Keratinocyte (primary cell): Measurements from ENCODE around the gene TBP. TPM values are rescaled to one million over a fixed set of nuclear protein-coding genes. Genes with fewer than 3 reads are reported as not detected.
"Not testable (repeated sequence)": the region's sequence is repeated elsewhere in the genome, so short reads cannot be mapped to it uniquely, and the experiment has no call there.

ENCODE experiments used
- DNase-seq: peaks from one replicate; pipeline ENCODE4 v3.0.0-alpha.2; 2011; ENCODE audit warnings: low read depth, missing footprints, low spot score
- FAIRE-seq: peaks from 2 replicates; lab custom pipeline; 2011; peaks lifted over from hg19 to GRCh38; lab: Jason Lieb, UNC
- H2AFZ ChIP-seq: 2 replicates; pipeline ENCODE4 v1.6.0; 2012; ENCODE audit warnings: low read length, control low read depth, inconsistent platforms; ENCODE audit not compliant: control insufficient read depth
- H3K27ac ChIP-seq: 2 replicates; pipeline ENCODE4 v1.5.1; 2011; ENCODE audit warnings: low read length; ENCODE audit not compliant: control insufficient read depth, insufficient read depth
- H3K27me3 ChIP-seq: 3 replicates; pipeline ENCODE4 v1.6.0; 2011; ENCODE audit warnings: low read length; ENCODE audit not compliant: control insufficient read depth, insufficient read depth; ENCODE audit errors: extremely low read depth
- H3K36me3 ChIP-seq, 2 experiments: 2 replicates in 1 of 2; 3 replicates in 1 of 2; pipeline ENCODE4 v1.5.1; 2011; ENCODE audit warnings: low read length in 2 of 2, mild to moderate bottlenecking in 1 of 2; ENCODE audit not compliant: control insufficient read depth in 2 of 2, insufficient read depth in 2 of 2; ENCODE audit errors: extremely low read depth in 1 of 2
- H3K4me1 ChIP-seq: 3 replicates; pipeline ENCODE4 v1.5.1; 2011; ENCODE audit warnings: low read length; ENCODE audit not compliant: control insufficient read depth, insufficient read depth; ENCODE audit errors: extremely low read depth
- H3K4me2 ChIP-seq: 3 replicates; pipeline ENCODE4 v1.6.0; 2011; ENCODE audit warnings: low read depth, low read length; ENCODE audit not compliant: control insufficient read depth, insufficient read depth; ENCODE audit errors: extremely low read depth
- H3K4me3 ChIP-seq, 3 experiments: fragments of 200-600 bp in 1 of 3; sonication (generic) in 1 of 3; 2 replicates in 2 of 3; 3 replicates in 1 of 3; pipeline ENCODE4 v1.5.1; 2011 to 2016; ENCODE audit warnings: low read length in 3 of 3, mild to moderate bottlenecking in 3 of 3, control low read depth in 2 of 3, inconsistent platforms in 1 of 3, low read depth in 1 of 3, mixed read lengths in 1 of 3, mixed run types in 1 of 3, moderate library complexity in 1 of 3; ENCODE audit not compliant: control insufficient read depth in 2 of 3, insufficient read depth in 2 of 3; ENCODE audit errors: extremely low read depth in 1 of 3
- H3K79me2 ChIP-seq: 2 replicates; pipeline ENCODE4 v1.6.0; 2012; ENCODE audit warnings: low read length; ENCODE audit not compliant: control insufficient read depth, insufficient read depth
- H3K9ac ChIP-seq: 3 replicates; pipeline ENCODE4 v1.6.0; 2011; ENCODE audit warnings: low read length; ENCODE audit not compliant: control insufficient read depth, insufficient read depth; ENCODE audit errors: extremely low read depth
- H3K9me1 ChIP-seq: 3 replicates; pipeline ENCODE4 v1.6.0; 2011; ENCODE audit warnings: low read length; ENCODE audit not compliant: control insufficient read depth, insufficient read depth; ENCODE audit errors: extremely low read depth
- H3K9me3 ChIP-seq: 2 replicates; pipeline ENCODE4 v1.5.1; 2012; ENCODE audit warnings: low read depth, low read length; ENCODE audit not compliant: control insufficient read depth
- H4K20me1 ChIP-seq: 3 replicates; pipeline ENCODE4 v1.6.0; 2011; ENCODE audit warnings: low read length; ENCODE audit not compliant: control insufficient read depth, insufficient read depth; ENCODE audit errors: extremely low read depth
- CTCF ChIP-seq, 3 experiments: IDR thresholded peaks in 1 of 3; conservative IDR thresholded peaks in 1 of 3; optimal IDR thresholded peaks in 1 of 3; 2 replicates in 2 of 3; 3 replicates in 1 of 3; pipeline versions ENCODE3 to v1.5.1; 2011; ENCODE audit warnings: low read length in 3 of 3, mild to moderate bottlenecking in 3 of 3, moderate library complexity in 2 of 3, control low read depth in 1 of 3, inconsistent platforms in 1 of 3; ENCODE audit not compliant: insufficient read depth in 2 of 3; ENCODE audit errors: extremely low read depth in 1 of 3
- EZH2 ChIP-seq: IDR thresholded peaks from one replicate; pipeline ENCODE4 v1.6.1; 2012; ENCODE audit warnings: inconsistent platforms, mild to moderate bottlenecking, low read length, moderate library complexity
- dilution Hi-C: fragments of 300-500 bp; cut with MboI; formaldehyde crosslinking; loops from one replicate; pipeline ENCODE4 v1.7.0; 2020; ENCODE audit warnings: low sequenced_read_pairs; ENCODE audit not compliant: extremely low pct_ligation_motif_present
- polyA plus RNA-seq, 5 experiments: library from polyadenylated mRNA; depleted of rRNA in 3 of 5; stranded (reverse) in 3 of 5; stranded (forward) in 1 of 5; unstranded in 1 of 5; fragments of >200 nt; gene quantifications; 1 replicate in 1 of 5; 2 replicates in 3 of 5; 3 replicates in 1 of 5; pipeline versions ENCODE4 v1.2.1 to v1.2.3, GENCODE V29; 2011 to 2012; ENCODE audit warnings: missing spikeins in 2 of 5, low read depth in 1 of 5, low replicate concordance in 1 of 5

The TBP gene
- polyA plus RNA-seq, 1 donor (not counting 4 experiments of a cell fraction or from before 2014, with no cell fraction given), result 17.3 TPM

- not testable (repeated sequence) for H4K20me1 ChIP-seq, H3K36me3 ChIP-seq, FAIRE-seq
Observed at GRCh38 chr6:170508892-170509722, 45.1 kb upstream of the TBP start.

GRCh38 chr6:170509723-170510018 is 44.5 kb upstream of the TBP start:
- H2AFZ ChIP-seq, result no peak overlapping the region
- no peak for TF ChIP-seq EZH2
- TF ChIP-seq CTCF (optimal IDR thresholded peaks at IDR 0.05 in 1 of 3, IDR thresholded peaks at IDR 0.05 in 1 of 3, conservative IDR thresholded peaks at IDR 0.05 in 1 of 3; ENCODE audit: extremely low read depth in 1 of 3, insufficient read depth in 2 of 3, low read length in 3 of 3), result no peak
- peaks cover 3% of the 10 kb centered on the region for H3K4me1 ChIP-seq
- dilution Hi-C loops, result no loop called here
- no peaks in the 10 kb centered on the region for H3K9me1 ChIP-seq
- H3K27ac ChIP-seq, result no peak overlapping the region
- H3K4me2 ChIP-seq, result no peak overlapping the region
- no peaks in the 10 kb centered on the region for H3K79me2 ChIP-seq
- no peaks in the 10 kb centered on the region for H3K36me3 ChIP-seq
- no peaks in the 10 kb centered on the region for H3K9me3 ChIP-seq
- no peak overlapping the region for H3K9ac ChIP-seq
- H3K4me3 ChIP-seq, result no peak overlapping the region
- no peak for FAIRE-seq
- H4K20me1 ChIP-seq, result no peaks in the 10 kb centered on the region
- H3K27me3 ChIP-seq, result no peaks in the 10 kb centered on the region
- DNase-seq, result no peak

More at GRCh38 chr6:170508892-170509722, 45.1 kb upstream of the TBP start:
- H3K4me1 ChIP-seq, H3K27me3 ChIP-seq, H3K27ac ChIP-seq, H3K9me3 ChIP-seq, H3K9ac ChIP-seq, H3K79me2 ChIP-seq, H3K4me3 ChIP-seq, DNase-seq, H3K4me2 ChIP-seq, H2AFZ ChIP-seq, H3K9me1 ChIP-seq, dilution Hi-C loops: not testable (repeated sequence)

- Histone ChIP-seq H3K9ac (no peak overlapping the region), H3K4me2 (no peak overlapping the region), H3K36me3 (no peaks in the 10 kb centered on the region), H3K4me3 (no peak overlapping the region), H3K4me1 (peaks cover 3% of the 10 kb centered on the region), H3K9me1 (no peaks in the 10 kb centered on the region), H4K20me1 (no peaks in the 10 kb centered on the region), H3K27me3 (no peaks in the 10 kb centered on the region), H2AFZ (no peak overlapping the region), H3K9me3 (no peaks in the 10 kb centered on the region), H3K27ac (no peak overlapping the region), H3K79me2 (no peaks in the 10 kb centered on the region)
- dilution Hi-C loops, result no loop called here
- TF ChIP-seq CTCF (optimal IDR thresholded peaks at IDR 0.05 in 1 of 3, IDR thresholded peaks at IDR 0.05 in 1 of 3, conservative IDR thresholded peaks at IDR 0.05 in 1 of 3; ENCODE audit: extremely low read depth in 1 of 3, insufficient read depth in 2 of 3, low read length in 3 of 3) (no peak), EZH2 (no peak)
- DNase-seq (no peak), FAIRE-seq (no peak)
Observed at GRCh38 chr6:170510631-170511030, 43.5 kb upstream of the TBP start.
